Ishikawa (cell line): ENCODE results near the gene PWP1.

Experiments
- CEBPB ChIP-seq: IDR thresholded peaks from 2 replicates; pipeline ENCODE4 v1.6.1; 2012
- CREB1 ChIP-seq: IDR thresholded peaks from 2 replicates; pipeline ENCODE4 v1.6.1; 2012; ENCODE audit warnings: low read depth
- EGR1 ChIP-seq: IDR thresholded peaks from 2 replicates; pipeline ENCODE4 v1.6.1; 2012
- EP300 ChIP-seq: IDR thresholded peaks from 2 replicates; pipeline ENCODE4 v1.6.1; 2012; ENCODE audit warnings: borderline replicate concordance
- FOXM1 ChIP-seq: IDR thresholded peaks from 2 replicates; pipeline ENCODE4 v1.6.1; 2012; ENCODE audit warnings: low read depth, borderline replicate concordance
- NFIC ChIP-seq: IDR thresholded peaks from 2 replicates; pipeline ENCODE4 v1.6.1; 2012
- RAD21 ChIP-seq: IDR thresholded peaks from 2 replicates; pipeline ENCODE4 v1.6.1; 2012; ENCODE audit warnings: low read depth
- REST ChIP-seq: IDR thresholded peaks from 2 replicates; pipeline ENCODE4 v1.6.1; 2012; ENCODE audit warnings: low read depth, mild to moderate bottlenecking
- TAF1 ChIP-seq: IDR thresholded peaks from 2 replicates; pipeline ENCODE4 v1.6.1; 2012; ENCODE audit warnings: low read depth, mild to moderate bottlenecking
- TCF12 ChIP-seq: IDR thresholded peaks from 2 replicates; pipeline ENCODE4 v1.6.1; 2012; ENCODE audit warnings: low read depth
- TEAD4 ChIP-seq: IDR thresholded peaks from 2 replicates; pipeline ENCODE4 v1.6.1; 2012
- USF1 ChIP-seq: IDR thresholded peaks from 2 replicates; pipeline ENCODE4 v1.6.1; 2012
- YY1 ChIP-seq: IDR thresholded peaks from 2 replicates; pipeline ENCODE4 v1.6.1; 2012; ENCODE audit warnings: low read depth
- ZBTB7A ChIP-seq: IDR thresholded peaks from 2 replicates; pipeline ENCODE4 v1.6.1; 2012; ENCODE audit warnings: low read depth
- TF ChIP-seq, protein P1 (sequence below): IDR thresholded peaks from 2 replicates; pipeline ENCODE4 v1.6.1; 2012

The PWP1 gene

GRCh38 chr12:107668320-107669098 lies 17.1 kb upstream of the PWP1 start:
- TF ChIP-seq NFIC (no peak), REST (no peak), CREB1 (no peak), USF1 (no peak), EP300 (no peak), FOXM1 (no peak), TEAD4 (no peak), EGR1 (no peak), ZBTB7A (no peak), YY1 (no peak), RAD21 (no peak)

- no peak for TF ChIP-seq EGR1
- no peak for TF ChIP-seq FOXM1
- TF ChIP-seq CEBPB, result no peak
- no peak for TF ChIP-seq ZBTB7A
- no peak for TF ChIP-seq TCF12
- TF ChIP-seq TEAD4, result no peak
- TF ChIP-seq, protein P1, sequence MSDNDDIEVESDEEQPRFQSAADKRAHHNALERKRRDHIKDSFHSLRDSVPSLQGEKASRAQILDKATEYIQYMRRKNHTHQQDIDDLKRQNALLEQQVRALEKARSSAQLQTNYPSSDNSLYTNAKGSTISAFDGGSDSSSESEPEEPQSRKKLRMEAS, result no peak
- TF ChIP-seq CREB1, result no peak
- no peak for TF ChIP-seq NFIC
- no peak for TF ChIP-seq EP300
- no peak for TF ChIP-seq TAF1
- TF ChIP-seq USF1, result no peak
- no peak for TF ChIP-seq YY1
- TF ChIP-seq REST, result no peak
- TF ChIP-seq RAD21, result no peak
Observed at GRCh38 chr12:107669946-107670345, 15.7 kb upstream of the PWP1 start.

- TF ChIP-seq CEBPB (peak; percentile 83), ZBTB7A (no peak)
Observed at GRCh38 chr12:107670999-107671643, 14.5 kb upstream of the PWP1 start.

DNA sequence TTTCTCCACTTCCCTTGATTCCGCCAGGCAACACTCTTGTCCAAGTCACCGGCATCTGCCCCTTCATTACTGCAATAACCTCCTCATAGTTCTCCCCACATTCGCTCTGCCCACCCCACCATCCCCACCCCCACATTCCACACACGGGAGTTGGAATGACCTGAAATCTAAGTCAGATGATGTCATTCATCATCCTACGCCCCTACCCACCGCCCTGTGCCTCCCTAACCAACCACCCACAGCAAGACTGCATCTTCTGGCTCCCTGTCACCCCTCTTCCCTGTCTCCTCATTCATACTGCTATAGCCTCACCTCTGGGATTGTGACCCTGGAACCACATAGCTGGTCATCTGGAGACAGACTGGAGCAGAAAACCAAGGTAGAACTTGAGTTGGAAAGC lies 7.9 kb upstream of the PWP1 start:
- TF ChIP-seq TEAD4 (no peak), YY1 (no peak), NFIC (no peak), TAF1 (no peak), TCF12 (no peak), EGR1 (no peak), CEBPB (no peak), USF1 (no peak), EP300 (no peak), CREB1 (no peak), RAD21 (no peak), REST (no peak), FOXM1 (no peak), ZBTB7A (no peak)
- TF ChIP-seq, protein P1, result no peak
